ENCODE results near the gene SDCBP2. TPM values are rescaled to one million over a fixed set of nuclear protein-coding genes. Genes with fewer than 3 reads are reported as not detected.

SDCBP2 gene
- polyA plus RNA-seq, 1 of the 3 experiments (the other 2 are of a cell fraction), result 3.0 TPM

- Histone ChIP-seq H3K27ac (ENCODE audit: low read depth in 2 of 2, low read length in 1 of 2) (no peak overlapping the region), H3K27me3 (ENCODE audit: insufficient read depth) (no peaks in the 10 kb centered on the region), H2AFZ (ENCODE audit: low read depth) (no peak overlapping the region), H3K9me2 (no peaks in the 10 kb centered on the region), H3K9ac (no peak overlapping the region), H4K20me1 (ENCODE audit: insufficient read depth) (no peaks in the 10 kb centered on the region), H3K4me2 (no peak overlapping the region), H3K9me3 (no peaks in the 10 kb centered on the region), H3K79me2 (ENCODE audit: insufficient read depth) (no peaks in the 10 kb centered on the region; the same call in 1 of the 2 replicates), H3K4me3 (ENCODE audit: low read depth in 2 of 2, low read length in 1 of 2) (no peak overlapping the region), H3F3A (replicated peaks; ENCODE audit: insufficient read depth) (peaks cover 3% of the 10 kb centered on the region), H3K4me1 (ENCODE audit: control insufficient read depth in 1 of 2, insufficient read depth in 2 of 2, low read depth in 1 of 2, low read length in 1 of 2) (peaks cover 4 to 15% of the 10 kb centered on the region in 2 experiments; a peak in 2 of 4 replicates), H3K36me3 (replicated peaks in 1 of 2; ENCODE audit: control insufficient read depth in 1 of 2, insufficient read depth in 2 of 2, low read length in 1 of 2) (peaks cover 0 to 4% of the 10 kb centered on the region in 2 experiments)
- ChIA-PET POLR2A (no interaction called here), CTCF (no interaction called here)
- 95% methylated on average over 8 of the region's 8 CpGs for WGBS (ENCODE audit: low lambda C conversion rate)
- TF ChIP-seq TEAD4 (IDR thresholded peaks at IDR 0.05; ENCODE audit: borderline replicate concordance, insufficient read depth) (no peak), JUND (IDR thresholded peaks at IDR 0.05) (no peak), FOXJ3 (CRISPR knock-in tag; IDR thresholded peaks at IDR 0.05) (no peak), EP300 (IDR thresholded peaks at IDR 0.05; ENCODE audit: borderline replicate concordance in 1 of 2, low read depth in 1 of 2, low read length in 1 of 2) (no peak), SIN3A (IDR thresholded peaks at IDR 0.05; ENCODE audit: borderline replicate concordance, low read depth, low read length) (no peak), CHD2 (IDR thresholded peaks at IDR 0.05; ENCODE audit: low read length, partially characterized antibody) (no peak), SMC3 (IDR thresholded peaks at IDR 0.05; ENCODE audit: low read depth, low read length) (no peak), YY1 (IDR thresholded peaks at IDR 0.05; ENCODE audit: low read depth) (no peak)
- TF ChIP-seq, protein P1, sequence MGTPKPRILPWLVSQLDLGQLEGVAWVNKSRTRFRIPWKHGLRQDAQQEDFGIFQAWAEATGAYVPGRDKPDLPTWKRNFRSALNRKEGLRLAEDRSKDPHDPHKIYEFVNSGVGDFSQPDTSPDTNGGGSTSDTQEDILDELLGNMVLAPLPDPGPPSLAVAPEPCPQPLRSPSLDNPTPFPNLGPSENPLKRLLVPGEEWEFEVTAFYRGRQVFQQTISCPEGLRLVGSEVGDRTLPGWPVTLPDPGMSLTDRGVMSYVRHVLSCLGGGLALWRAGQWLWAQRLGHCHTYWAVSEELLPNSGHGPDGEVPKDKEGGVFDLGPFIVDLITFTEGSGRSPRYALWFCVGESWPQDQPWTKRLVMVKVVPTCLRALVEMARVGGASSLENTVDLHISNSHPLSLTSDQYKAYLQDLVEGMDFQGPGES (IDR thresholded peaks at IDR 0.05; ENCODE audit: low read depth, low read length), result no peak
- no peak for DNase-seq
Observed at GRCh38 chr20:1269235-1269634, 59.7 kb downstream of the SDCBP2 start.

- 100% methylated on average over 2 of the region's 3 CpGs for WGBS (ENCODE audit: low lambda C conversion rate)
- no peak for DNase-seq
- Histone ChIP-seq H2AFZ (ENCODE audit: low read depth) (no peak overlapping the region), H3K4me2 (peak overlapping the region; percentile 95), H3K9ac (no peak overlapping the region), H3F3A (replicated peaks; ENCODE audit: insufficient read depth) (peaks cover 3% of the 10 kb centered on the region), H4K20me1 (ENCODE audit: insufficient read depth) (no peaks in the 10 kb centered on the region), H3K9me2 (no peaks in the 10 kb centered on the region), H3K79me2 (ENCODE audit: insufficient read depth) (no peaks in the 10 kb centered on the region; the same call in 1 of the 2 replicates), H3K9me3 (no peaks in the 10 kb centered on the region), H3K36me3 (replicated peaks in 1 of 2; ENCODE audit: control insufficient read depth in 1 of 2, insufficient read depth in 2 of 2, low read length in 1 of 2) (peaks cover 0 to 4% of the 10 kb centered on the region in 2 experiments), H3K4me1 (ENCODE audit: control insufficient read depth in 1 of 2, insufficient read depth in 2 of 2, low read depth in 1 of 2, low read length in 1 of 2) (peaks cover 4 to 15% of the 10 kb centered on the region in 2 experiments; a peak in 2 of 4 replicates), H3K27me3 (ENCODE audit: insufficient read depth) (no peaks in the 10 kb centered on the region), H3K4me3 (ENCODE audit: low read depth in 2 of 2, low read length in 1 of 2) (0 out of 4 replicates have a peak overlapping the region, but pooled peaks of 1 of the 2 experiments have one; percentile 6), H3K27ac (ENCODE audit: low read depth in 2 of 2, low read length in 1 of 2) (no peak overlapping the region)
- CTCF ChIA-PET, result no interaction called here
- POLR2A ChIA-PET, result no interaction called here
- no peak for TF ChIP-seq YY1 (IDR thresholded peaks at IDR 0.05; ENCODE audit: low read depth)
- TF ChIP-seq SMC3 (IDR thresholded peaks at IDR 0.05; ENCODE audit: low read depth, low read length), result no peak
- no peak for TF ChIP-seq EP300 (IDR thresholded peaks at IDR 0.05; ENCODE audit: borderline replicate concordance in 1 of 2, low read depth in 1 of 2, low read length in 1 of 2)
- TF ChIP-seq, protein P2, sequence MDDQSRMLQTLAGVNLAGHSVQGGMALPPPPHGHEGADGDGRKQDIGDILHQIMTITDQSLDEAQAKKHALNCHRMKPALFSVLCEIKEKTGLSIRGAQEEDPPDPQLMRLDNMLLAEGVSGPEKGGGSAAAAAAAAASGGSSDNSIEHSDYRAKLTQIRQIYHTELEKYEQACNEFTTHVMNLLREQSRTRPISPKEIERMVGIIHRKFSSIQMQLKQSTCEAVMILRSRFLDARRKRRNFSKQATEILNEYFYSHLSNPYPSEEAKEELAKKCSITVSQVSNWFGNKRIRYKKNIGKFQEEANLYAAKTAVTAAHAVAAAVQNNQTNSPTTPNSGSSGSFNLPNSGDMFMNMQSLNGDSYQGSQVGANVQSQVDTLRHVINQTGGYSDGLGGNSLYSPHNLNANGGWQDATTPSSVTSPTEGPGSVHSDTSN (IDR thresholded peaks at IDR 0.05), result no peak
- no peak for TF ChIP-seq TEAD4 (IDR thresholded peaks at IDR 0.05; ENCODE audit: borderline replicate concordance, insufficient read depth)
- TF ChIP-seq TCF12 (IDR thresholded peaks at IDR 0.05), result no peak
- no peak for TF ChIP-seq ZBTB33 (IDR thresholded peaks at IDR 0.05; ENCODE audit: borderline replicate concordance, low read depth)
- no peak for TF ChIP-seq POLR2AphosphoS5 (IDR thresholded peaks at IDR 0.05; ENCODE audit: low read depth, low read length)
- no peak for TF ChIP-seq SIN3A (IDR thresholded peaks at IDR 0.05; ENCODE audit: borderline replicate concordance, low read depth, low read length)
- TF ChIP-seq MAX (IDR thresholded peaks at IDR 0.05; ENCODE audit: low read depth), result no peak
- TF ChIP-seq USF2 (IDR thresholded peaks at IDR 0.05; ENCODE audit: borderline replicate concordance, low read depth, low read length), result no peak
- TF ChIP-seq, protein P3, sequence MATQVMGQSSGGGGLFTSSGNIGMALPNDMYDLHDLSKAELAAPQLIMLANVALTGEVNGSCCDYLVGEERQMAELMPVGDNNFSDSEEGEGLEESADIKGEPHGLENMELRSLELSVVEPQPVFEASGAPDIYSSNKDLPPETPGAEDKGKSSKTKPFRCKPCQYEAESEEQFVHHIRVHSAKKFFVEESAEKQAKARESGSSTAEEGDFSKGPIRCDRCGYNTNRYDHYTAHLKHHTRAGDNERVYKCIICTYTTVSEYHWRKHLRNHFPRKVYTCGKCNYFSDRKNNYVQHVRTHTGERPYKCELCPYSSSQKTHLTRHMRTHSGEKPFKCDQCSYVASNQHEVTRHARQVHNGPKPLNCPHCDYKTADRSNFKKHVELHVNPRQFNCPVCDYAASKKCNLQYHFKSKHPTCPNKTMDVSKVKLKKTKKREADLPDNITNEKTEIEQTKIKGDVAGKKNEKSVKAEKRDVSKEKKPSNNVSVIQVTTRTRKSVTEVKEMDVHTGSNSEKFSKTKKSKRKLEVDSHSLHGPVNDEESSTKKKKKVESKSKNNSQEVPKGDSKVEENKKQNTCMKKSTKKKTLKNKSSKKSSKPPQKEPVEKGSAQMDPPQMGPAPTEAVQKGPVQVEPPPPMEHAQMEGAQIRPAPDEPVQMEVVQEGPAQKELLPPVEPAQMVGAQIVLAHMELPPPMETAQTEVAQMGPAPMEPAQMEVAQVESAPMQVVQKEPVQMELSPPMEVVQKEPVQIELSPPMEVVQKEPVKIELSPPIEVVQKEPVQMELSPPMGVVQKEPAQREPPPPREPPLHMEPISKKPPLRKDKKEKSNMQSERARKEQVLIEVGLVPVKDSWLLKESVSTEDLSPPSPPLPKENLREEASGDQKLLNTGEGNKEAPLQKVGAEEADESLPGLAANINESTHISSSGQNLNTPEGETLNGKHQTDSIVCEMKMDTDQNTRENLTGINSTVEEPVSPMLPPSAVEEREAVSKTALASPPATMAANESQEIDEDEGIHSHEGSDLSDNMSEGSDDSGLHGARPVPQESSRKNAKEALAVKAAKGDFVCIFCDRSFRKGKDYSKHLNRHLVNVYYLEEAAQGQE (IDR thresholded peaks at IDR 0.05; ENCODE audit: low read depth, low read length), result no peak
Observed at GRCh38 chr20:1267809-1268374, 61.0 kb downstream of the SDCBP2 start.
